Transverse colon (tissue), 4 donors: ENCODE data around the gene SUMO2. TPM values are rescaled to one million over a fixed set of nuclear protein-coding genes. Genes with fewer than 3 reads are reported as not detected.

Experiments
- DNase-seq: peaks from one replicate; pipeline ENCODE4 v3.0.0-alpha.2; 2019
- H3K27ac ChIP-seq, 4 donors: fragments of 200-600 bp; sonication (generic); 2 replicates each; pipeline ENCODE4 v1.5.1; 2016 to 2018; ENCODE audit warnings: inconsistent platforms in 4 of 4
- H3K27me3 ChIP-seq: fragments of 200-600 bp; sonication (generic); 2 replicates; pipeline ENCODE4 v1.5.1; 2017; ENCODE audit warnings: inconsistent platforms
- H3K36me3 ChIP-seq, 4 donors: fragments of 200-600 bp; sonication (generic); 2 replicates each; pipeline ENCODE4 v1.5.1; 2017 to 2019; ENCODE audit warnings: inconsistent platforms in 4 of 4
- H3K4me1 ChIP-seq, 4 donors: fragments of 200-600 bp; sonication (generic); 2 replicates each; pipeline ENCODE4 v1.5.1; 2017 to 2020; ENCODE audit warnings: inconsistent platforms in 4 of 4
- H3K4me3 ChIP-seq, 4 donors: fragments of 200-600 bp; sonication (generic); 1 replicate in 1 of 4; 2 replicates in 3 of 4; pipeline versions ENCODE4 v1.5.1 to v1.6.1; 2017 to 2019; ENCODE audit warnings: inconsistent platforms in 4 of 4
- H3K9me3 ChIP-seq, 2 donors: fragments of 200-600 bp; sonication (generic); 2 replicates each; pipeline ENCODE4 v1.5.1; 2017 to 2019; ENCODE audit warnings: inconsistent platforms in 2 of 2
- EP300 ChIP-seq: sonication (generic); formaldehyde crosslinking; IDR thresholded peaks from one replicate; pipeline ENCODE4 v1.6.1; 2017; ENCODE audit warnings: antibody characterized with exemption, low read depth
- POLR2A ChIP-seq: fragments of 450-650 bp; IDR thresholded peaks from one replicate; pipeline ENCODE4 v1.6.1; 2016; ENCODE audit warnings: antibody characterized with exemption, mild to moderate bottlenecking, moderate library complexity
- POLR2AphosphoS5 ChIP-seq, 3 donors: sonication (generic); formaldehyde crosslinking; IDR thresholded peaks; one replicate each; pipeline ENCODE4 v1.6.1; 2016; ENCODE audit warnings: antibody characterized with exemption in 3 of 3
- WGBS, 2 donors: methylation state at CpG; one replicate each; pipeline ENCODE4 v1.1.5; 2018; ENCODE audit warnings: low coverage in 1 of 2; 5-methylcytosine and 5-hydroxymethylcytosine counted together
- in situ Hi-C, 4 donors: fragments of 200-750 bp; cut with MboI; loops; one replicate each; pipeline versions ENCODE4 v1.15.0 to v1.15.1; 2017; ENCODE audit warnings: low sequenced_read_pairs in 3 of 4, low pct_ligation_motif_present in 1 of 4, low pct_unique_long_range_greater_than_20kb in 1 of 4
- intact Hi-C: fragments of 100-400 bp; cut with DNase I; formaldehyde crosslinking; loops from one replicate; pipeline ENCODE4 v1.15.1; 2023; ENCODE audit warnings: low total_unique reads
- total RNA-seq, 4 donors: library from RNA; depleted of rRNA; stranded (reverse); fragments of >200 nt; gene quantifications; one replicate each; pipeline ENCODE4 v1.1.0, GENCODE V29; 2016
- TF ChIP-seq, protein P1 (sequence below), 5 experiments: fragments of 200-600 bp in 3 of 5; fragments of 450-650 bp in 2 of 5; sonication (generic) in 3 of 5; IDR thresholded peaks; 1 replicate in 2 of 5; 2 replicates in 3 of 5; pipeline ENCODE4 v1.5.1; 2016 to 2017; ENCODE audit warnings: antibody characterized with exemption in 5 of 5, inconsistent platforms in 3 of 5, mild to moderate bottlenecking in 2 of 5, moderate library complexity in 1 of 5

SUMO2 gene
- total RNA-seq, 4 donors from 2014 or later, result 6.4 to 56.5 (median 47.9) TPM

DNA sequence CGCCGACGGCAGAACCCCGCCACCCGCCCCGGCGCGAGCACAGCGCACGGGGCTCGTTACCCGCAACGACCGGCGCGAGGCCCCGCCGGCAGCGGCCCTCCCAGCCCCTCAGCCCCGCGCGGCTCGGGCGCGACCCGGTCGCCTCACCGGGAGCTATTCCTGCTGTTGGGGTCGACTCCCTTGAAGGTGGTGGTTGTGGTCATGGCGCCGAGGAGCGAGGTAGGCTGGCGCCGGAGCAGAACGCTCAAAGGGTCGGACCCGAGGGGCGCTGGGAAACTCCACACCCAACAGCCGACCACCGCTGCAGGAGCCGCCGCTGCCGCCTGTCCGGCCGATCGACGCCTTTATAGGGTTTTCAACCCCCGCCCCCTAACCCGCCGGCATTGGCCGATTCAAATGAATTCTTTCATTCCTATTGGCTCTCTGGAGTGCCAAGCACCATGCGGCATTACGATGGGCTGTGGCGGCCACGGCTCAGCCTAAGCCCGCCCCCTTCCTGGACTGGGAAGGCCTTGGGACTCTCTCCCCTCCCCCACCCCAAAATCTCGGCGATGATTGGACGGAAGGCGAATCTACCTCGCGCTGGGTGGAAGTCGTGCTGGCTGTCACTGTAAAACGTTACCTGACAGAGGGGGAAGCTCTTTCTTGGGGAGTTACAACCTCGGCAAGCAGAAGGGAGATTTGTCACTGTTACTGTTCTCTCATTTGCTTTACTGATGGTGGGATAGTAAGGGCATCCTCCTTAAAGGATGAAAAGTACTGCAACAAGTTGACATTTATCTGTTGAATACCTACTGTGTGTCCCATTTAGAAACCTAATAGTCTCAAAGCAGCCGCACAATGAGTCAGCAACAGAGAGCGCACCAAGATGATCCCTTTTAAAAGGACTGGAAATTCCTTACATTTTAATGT is 28.3 kb downstream of the SUMO2 start, which contains the start of gene JPT1:
Gene JPT1, minus strand, starts transcription at position 318 of the 912 bp plus-strand sequence. Its CDS starts 115 bp downstream, at position 203.
- peak; percentile 99 for DNase-seq
- WGBS, 2 donors, result 3 to 10% methylated on average over 2 to 60 of the region's 67 CpGs
- no peaks in the 10 kb centered on the region for H3K9me3 ChIP-seq
- H3K27me3 ChIP-seq, result no peaks in the 10 kb centered on the region
- in situ Hi-C loops, result no loop called here
- H3K4me1 ChIP-seq, result peaks cover 7 to 21% (median 17%) of the 10 kb centered on the region in 4 donors
- peak within 1 kb of the TSS; percentile 84 to 97 (median 91) for H3K4me3 ChIP-seq
- TF ChIP-seq POLR2AphosphoS5 (IDR thresholded peaks at IDR 0.05) (peak; percentile 99 to 100 (median 100)), POLR2A (peak; percentile 100), EP300 (no peak)
- TF ChIP-seq, protein P1, sequence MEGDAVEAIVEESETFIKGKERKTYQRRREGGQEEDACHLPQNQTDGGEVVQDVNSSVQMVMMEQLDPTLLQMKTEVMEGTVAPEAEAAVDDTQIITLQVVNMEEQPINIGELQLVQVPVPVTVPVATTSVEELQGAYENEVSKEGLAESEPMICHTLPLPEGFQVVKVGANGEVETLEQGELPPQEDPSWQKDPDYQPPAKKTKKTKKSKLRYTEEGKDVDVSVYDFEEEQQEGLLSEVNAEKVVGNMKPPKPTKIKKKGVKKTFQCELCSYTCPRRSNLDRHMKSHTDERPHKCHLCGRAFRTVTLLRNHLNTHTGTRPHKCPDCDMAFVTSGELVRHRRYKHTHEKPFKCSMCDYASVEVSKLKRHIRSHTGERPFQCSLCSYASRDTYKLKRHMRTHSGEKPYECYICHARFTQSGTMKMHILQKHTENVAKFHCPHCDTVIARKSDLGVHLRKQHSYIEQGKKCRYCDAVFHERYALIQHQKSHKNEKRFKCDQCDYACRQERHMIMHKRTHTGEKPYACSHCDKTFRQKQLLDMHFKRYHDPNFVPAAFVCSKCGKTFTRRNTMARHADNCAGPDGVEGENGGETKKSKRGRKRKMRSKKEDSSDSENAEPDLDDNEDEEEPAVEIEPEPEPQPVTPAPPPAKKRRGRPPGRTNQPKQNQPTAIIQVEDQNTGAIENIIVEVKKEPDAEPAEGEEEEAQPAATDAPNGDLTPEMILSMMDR (IDR thresholded peaks at IDR 0.05), result no peak
- H3K36me3 ChIP-seq, result no peaks in the 10 kb centered on the region
- intact Hi-C loops, result no loop called here
- peak within 1 kb of the TSS; percentile 89 to 91 (median 90) for H3K27ac ChIP-seq

- 1% methylated on average over 29 of the region's 35 CpGs; no CpG with 5 or more reads in 1 of the 2 donors for WGBS, 2 donors
- no peaks in the 10 kb centered on the region for H3K9me3 ChIP-seq
- peaks cover 7 to 26% (median 22%) of the 10 kb centered on the region in 4 donors for H3K4me1 ChIP-seq
- DNase-seq, result peak; percentile 32
- in situ Hi-C loops (no loop called here), intact Hi-C loops (no loop called here)
- no peaks in the 10 kb centered on the region for H3K27me3 ChIP-seq
- H3K36me3 ChIP-seq, result no peaks in the 10 kb centered on the region
- H3K27ac ChIP-seq, result peak overlapping the region; percentile 89 to 91 (median 90)
- TF ChIP-seq POLR2A, result no peak
- TF ChIP-seq EP300, result no peak
- TF ChIP-seq POLR2AphosphoS5 (IDR thresholded peaks at IDR 0.05), result no peak
- TF ChIP-seq, protein P1 (IDR thresholded peaks at IDR 0.05), result no peak
- peak overlapping the region; percentile 84 to 97 (median 91) for H3K4me3 ChIP-seq
These were observed 29.0 kb downstream of the SUMO2 start for GRCh38 chr17:75153780-75154194.

DNA sequence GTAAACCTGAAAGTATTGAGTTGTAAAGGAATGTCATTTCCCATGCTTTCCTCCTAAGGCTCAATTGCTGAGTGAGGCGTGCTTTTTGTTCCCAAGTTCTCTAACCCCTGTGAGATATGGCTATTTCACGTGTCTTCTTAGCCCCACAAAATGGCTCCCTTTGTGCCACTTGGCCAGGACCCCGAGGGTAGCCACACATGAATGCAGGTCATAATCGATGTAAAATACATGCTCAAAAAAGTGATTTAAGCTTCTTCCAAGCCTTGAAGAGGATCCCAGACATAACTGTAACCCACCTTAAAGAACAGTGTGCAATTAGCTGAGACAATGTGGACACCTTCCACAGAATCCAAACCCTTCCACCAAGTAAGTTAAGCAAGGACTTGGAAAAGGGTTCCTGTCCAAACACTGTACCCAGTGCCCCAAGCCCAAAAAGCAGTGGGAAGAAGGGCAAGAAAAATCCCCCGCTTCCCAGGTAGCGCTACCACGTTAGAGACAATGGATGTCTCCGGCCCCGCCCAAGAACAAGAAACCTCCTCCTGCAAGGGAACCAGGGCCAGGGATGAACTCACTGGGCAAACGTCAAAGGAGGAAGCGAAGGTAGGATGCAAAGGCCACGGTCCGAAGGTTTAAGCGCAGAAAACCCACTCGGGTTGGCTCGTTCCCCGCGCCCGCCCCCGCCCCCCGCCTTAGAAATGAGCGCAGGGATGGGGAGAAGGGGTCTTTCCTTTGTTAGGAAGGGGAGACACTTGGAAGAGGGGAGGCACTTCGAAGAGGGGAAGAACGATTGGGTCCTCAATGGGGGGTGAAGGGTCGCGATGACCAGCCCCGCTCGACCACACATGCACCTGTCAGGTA is 29.6 kb downstream of the SUMO2 start:
- no peaks in the 10 kb centered on the region for H3K36me3 ChIP-seq

More for the DNA sequence above, 29.6 kb downstream of the SUMO2 start:
- Histone ChIP-seq H3K27me3 (no peaks in the 10 kb centered on the region), H3K4me3 (peak overlapping the region; percentile 84 to 97 (median 91)), H3K27ac (peak overlapping the region; percentile 89 to 91 (median 90)), H3K9me3 (no peaks in the 10 kb centered on the region), H3K4me1 (peaks cover 7 to 33% (median 27%) of the 10 kb centered on the region in 4 donors)
- 7 to 20% methylated on average over 2 to 28 of the region's 28 CpGs for WGBS, 2 donors
- peak; percentile 42 to 72 (median 70) for TF ChIP-seq POLR2AphosphoS5 (IDR thresholded peaks at IDR 0.05)
- TF ChIP-seq, protein P1 (IDR thresholded peaks at IDR 0.05), result no peak
- peak; percentile 54 for TF ChIP-seq POLR2A
- TF ChIP-seq EP300, result no peak
- peak; percentile 76 for DNase-seq
- intact Hi-C loops (no loop called here), in situ Hi-C loops (no loop called here)
